Measurements from ENCODE around the gene SMYD3.
"Not testable (repeated sequence)": the region's sequence is repeated elsewhere in the genome, so short reads cannot be mapped to it uniquely, and the experiment has no call there.

The SMYD3 gene

DNA sequence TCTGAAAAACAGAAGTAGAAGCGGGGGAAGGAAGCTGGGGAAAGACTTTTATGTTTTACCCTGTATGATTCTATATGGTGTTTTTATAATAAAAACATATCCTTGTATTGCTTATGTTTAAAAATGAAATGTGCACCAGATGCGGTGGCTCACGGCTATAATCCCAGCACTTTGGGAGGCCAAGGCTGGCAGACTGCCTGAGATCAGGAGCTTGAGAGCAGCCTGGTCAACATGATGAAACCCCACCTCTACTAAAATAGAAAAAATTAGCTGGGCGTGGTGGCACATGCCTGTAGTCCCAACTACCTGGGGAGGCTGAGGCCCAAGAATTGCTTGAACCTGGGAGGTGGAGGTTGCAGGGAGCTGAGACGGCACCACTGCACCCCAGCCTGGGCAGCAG lies 155.4 kb downstream of the SMYD3 start:
- no peak for DNase-seq (ENCODE audit: low spot score)

DNA sequence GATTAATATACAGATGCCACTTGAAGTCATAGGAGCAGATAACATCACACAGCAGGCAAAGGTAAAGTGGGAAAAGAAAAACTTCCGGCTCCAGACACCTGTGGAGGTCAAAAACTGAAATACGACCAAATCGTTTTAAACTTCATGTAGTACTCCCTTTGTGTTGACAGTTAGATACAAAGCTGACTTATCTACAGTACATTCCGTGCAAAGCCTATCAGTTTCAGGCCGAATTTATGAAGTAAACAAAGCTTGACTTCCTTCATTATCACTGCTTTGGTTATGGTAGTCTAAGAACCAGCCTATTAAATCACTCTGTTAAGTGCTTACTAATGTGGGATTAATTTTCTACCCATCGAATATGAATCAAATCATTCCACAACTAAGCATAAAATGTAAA lies 156.3 kb downstream of the SMYD3 start:
- no peak for DNase-seq (ENCODE audit: low spot score)

DNA sequence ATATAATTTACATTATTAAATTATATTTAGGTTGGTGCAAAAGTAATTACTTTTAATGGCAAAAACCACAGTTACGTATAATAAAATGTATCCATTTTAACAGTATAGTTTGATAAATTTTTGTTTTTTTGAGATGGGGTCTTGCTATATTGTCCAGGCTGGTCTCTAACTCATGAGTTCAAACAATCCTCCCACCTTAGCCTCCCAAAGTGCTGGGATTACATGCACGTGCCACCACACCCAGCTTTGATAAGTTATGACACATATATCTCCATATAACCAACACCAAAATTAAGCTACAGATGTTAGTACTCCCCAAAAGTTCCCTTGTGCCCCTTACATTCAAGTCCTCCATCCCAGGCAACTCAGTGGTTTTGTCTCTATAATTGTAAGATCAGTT lies 163.1 kb downstream of the SMYD3 start:
- DNase-seq (ENCODE audit: low spot score): no peak

DNA sequence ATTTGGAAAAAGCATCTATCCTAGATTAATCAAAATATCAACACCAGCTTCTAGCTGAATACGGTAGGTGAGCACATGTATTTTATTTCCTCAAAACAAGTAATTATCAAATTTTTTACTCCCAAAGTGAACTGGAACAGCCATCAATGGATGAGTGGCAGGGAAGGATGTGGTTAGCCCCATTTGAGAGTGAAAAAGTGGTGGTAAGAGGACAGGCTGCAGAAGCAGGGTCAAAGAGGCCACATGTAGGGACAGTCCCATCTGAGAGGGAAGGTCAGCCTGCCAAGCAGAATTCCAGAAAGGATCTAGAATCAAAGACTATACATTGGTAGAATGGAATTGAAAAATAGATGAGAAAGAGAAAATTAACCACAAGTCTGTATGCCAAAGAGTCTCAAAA lies 163.8 kb downstream of the SMYD3 start:
- DNase-seq (ENCODE audit: low spot score): no peak

DNA sequence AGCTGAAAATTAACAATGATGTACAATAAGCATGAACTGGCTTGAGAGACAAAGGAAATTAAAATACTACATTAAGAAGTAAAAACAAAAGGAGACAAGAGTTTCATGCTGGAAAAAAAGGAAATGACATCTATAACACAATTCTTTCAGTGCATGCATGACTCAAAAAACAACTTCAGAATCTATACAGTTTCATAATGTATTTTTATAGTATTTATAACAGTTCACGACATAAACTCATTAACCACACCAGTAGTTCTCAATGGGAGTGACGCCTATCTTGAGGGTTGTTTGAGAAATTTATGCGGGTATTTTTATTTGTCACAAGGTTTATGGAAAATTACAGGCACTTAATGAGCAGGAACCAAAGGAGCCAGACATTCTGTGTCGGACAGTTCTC lies 168.5 kb downstream of the SMYD3 start:
- no peak for DNase-seq (ENCODE audit: low spot score)

DNA sequence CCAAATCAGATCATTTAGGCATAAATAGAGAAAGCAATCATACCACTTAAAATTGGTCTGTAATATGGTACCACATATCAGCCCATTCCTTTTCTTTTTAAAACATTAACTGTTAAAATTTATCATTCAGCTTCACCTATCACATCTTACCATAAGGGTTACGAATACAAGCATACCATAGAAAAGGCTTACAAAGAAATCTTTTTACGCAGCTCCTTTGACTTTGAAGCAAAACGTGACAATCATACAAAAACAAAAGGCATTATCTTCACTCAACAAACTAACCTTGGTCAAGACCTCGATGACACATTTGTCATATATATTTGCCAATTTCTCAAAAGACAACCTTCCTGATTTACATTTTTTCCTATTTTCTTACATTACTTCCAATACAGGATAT lies 169.0 kb downstream of the SMYD3 start:
- no peak for DNase-seq (ENCODE audit: low spot score)

DNA sequence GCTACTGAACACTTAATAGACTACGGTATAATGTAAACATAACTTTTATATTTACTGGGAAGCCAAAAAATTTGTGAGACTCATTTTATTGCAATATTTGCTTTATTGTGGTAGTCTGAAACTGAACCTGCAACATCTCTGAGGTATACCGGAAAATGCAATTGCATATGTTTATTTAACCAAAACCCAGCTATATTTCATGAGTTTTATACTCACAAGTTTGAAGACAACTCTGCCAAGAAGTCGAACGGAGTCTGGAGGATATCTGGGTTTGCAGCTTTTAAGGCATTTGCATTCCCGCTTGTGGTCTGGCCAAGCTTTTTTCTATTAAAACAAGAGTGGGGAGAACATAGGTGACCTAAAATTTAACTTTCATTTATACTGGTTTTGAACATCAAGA lies 171.9 kb downstream of the SMYD3 start:
- no peak for DNase-seq (ENCODE audit: low spot score)

DNA sequence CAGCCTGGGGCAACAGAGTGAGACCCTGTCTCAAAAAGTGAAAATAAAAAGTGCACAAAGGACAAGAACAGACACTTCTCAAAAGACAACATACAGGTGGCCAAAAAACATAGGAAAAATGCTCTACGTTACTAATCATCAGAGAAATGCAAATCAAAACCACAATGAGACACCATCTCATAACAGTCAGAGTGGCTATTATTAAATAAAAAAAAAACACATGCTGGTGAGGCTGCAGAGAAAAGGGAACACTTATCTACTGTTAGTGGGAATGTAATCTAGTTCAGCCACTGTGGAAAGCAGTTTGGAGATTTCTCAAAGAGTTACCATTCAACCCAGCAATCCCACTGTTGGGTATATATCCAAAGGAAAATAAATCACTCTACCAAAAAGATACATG lies 173.2 kb downstream of the SMYD3 start:
- DNase-seq (ENCODE audit: low spot score): no peak

DNA sequence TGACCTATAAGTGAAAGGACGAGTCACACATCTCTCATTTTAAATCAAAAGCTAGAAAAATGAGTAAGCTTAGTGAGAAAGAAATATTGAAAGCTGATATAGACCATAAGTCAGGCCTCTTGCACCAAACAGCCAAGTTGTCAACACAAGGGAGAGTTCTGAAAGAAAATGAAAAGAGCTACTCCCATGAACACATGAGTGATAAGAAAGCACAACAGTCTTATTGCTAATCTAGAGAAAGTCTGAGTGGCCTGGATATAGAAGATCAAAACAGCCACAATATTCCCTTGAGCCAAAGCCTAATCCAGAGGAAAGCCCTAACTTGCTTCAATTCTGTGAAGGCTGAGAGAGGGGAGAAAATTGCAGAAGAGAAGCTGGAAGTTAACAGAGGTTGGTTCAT lies 175.0 kb downstream of the SMYD3 start:
- DNase-seq (ENCODE audit: low spot score): no peak

DNA sequence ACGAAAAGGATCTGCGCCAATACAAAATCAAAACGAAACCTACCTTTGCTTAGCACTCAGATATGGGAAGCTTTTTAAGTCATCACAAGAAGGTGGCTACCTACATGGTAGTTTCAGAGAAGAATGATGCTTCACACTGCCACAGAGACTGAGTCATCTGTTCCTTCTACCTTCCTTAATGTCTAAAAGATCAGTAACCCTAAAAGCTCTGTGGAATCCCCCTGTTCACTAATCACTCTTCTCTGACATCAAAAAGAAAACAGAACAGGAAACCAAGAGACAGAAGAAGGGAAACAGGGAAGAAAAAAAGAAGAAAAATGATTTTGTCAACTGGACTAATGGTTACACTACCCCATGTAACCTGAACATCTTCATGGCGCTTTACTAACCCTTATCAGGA lies 177.2 kb downstream of the SMYD3 start:
- no peak for DNase-seq (ENCODE audit: low spot score)

DNA sequence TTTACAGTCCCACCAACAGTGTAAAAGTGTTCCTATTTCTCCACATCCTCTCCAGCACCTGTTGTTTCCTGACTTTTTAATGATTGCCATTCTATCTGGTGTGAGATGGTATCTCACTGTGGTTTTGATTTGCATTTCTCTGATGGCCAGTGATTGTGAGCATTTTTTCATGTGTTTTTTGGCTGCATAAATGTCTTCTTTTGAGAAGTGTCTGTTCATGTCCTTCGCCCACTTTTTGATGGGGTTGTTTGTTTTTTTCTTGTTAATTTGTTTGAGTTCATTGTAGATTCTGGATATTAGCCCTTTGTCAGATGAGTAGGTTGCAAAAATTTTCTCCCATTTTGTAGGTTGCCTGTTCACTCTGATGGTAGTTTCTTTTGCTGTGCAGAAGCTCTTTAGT lies 177.8 kb downstream of the SMYD3 start:
- DNase-seq (ENCODE audit: low spot score): not testable (repeated sequence)

DNA sequence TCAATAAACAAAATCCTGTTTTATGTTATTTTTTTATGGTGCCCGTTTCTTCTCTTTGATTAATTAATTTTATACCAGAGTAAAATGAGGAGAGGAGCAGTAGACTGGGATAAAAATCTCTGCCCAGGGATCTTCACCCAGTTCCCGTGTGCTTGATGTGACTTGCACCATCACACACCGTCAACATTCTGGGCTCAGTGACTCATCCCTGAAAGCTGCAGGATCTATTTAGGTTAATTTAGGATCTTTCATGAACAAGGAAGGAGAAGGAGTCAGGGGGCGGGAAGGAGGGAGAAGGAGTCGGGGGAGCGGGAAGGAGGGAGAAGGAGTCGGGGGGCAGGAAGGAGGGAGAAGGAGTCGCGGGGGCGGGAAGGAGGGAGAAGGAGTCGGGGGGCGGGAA lies 182.4 kb downstream of the SMYD3 start:
- DNase-seq (ENCODE audit: low spot score): no peak

DNA sequence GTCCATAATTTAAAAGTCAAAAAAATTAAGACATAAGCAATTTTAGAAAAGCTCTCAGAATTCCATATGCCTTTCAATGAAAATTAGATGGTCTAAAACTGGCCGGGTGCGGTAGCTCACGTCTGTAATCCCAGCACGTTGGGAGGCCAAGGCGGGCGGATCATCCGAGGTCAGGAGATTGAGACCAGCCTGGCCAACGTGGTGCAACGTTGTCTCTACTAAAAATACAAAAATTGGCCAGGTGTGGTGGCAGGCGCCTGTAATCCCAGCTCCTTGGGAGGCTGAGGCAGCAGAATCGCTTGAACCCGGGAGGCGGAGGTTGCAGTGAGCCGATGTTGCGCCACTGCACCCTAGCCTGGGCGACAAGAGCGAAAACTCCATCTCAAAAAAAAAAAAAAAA lies 183.0 kb downstream of the SMYD3 start:
- not testable (repeated sequence) for DNase-seq (ENCODE audit: low spot score)

DNA sequence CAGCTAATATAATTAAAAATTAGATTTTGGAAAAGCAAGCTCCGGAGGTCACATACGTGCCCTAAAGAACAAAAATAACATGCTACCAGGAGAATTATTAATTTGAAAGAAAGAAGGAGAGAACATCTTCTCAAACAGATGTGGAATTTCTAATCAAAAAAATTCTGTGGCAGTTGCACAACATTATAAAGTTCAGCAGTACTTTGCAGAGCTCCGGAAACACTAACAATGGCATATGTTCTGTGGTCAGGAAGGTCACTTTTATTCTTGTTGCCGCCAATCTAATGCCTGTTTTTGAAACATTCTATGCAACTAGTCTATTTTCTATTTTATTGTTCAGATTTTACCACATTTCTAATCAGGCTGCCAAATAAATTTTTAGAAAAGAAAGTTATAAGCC lies 186.8 kb downstream of the SMYD3 start:
- no peak for DNase-seq (ENCODE audit: low spot score)

DNA sequence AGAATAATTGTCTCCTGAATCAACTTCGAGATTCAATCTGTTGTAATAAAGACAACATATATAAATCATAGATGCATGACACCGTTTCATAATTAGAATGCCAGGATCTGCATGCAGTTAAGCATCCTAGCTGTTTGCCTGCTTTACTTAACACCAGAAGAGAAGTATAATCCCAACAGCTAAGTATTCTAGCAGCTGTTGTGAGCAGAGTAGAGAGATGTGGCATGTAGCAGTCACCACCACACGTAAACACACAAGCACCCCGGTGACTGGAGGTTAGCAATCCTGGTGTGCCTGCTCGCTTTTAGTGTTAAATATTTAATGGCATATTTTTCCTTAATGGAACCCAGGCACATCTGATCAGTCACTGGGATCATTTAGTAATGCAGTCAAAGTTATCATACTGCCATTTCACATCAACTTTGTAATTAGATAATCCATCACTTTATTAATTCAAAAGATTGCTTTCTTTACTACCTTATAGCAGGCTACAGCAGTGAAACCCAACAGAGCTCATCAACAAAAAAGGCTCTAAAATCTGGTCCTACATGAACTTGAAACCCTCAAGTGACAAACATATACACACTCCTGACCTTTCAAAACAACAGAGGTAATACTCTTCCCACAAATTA lies 187.9 kb downstream of the SMYD3 start:
- DNase-seq (ENCODE audit: low spot score): no peak

DNA sequence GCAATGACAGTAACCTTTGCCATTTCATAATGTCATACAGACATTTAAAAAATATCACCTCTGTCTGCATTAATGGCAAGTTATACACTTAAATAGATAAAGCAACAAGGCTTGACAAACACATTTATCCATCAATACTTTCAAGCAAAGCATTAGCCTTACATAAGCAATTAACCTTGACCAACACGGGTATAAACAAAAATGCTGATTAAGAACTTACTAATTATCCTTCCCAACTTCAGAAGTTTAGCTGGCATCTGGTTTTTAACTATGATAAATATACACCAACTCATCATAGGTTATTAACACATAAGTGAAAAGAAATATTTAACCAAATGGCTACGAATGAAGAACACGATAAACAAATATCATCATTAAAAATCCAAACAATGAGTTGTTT lies 188.5 kb downstream of the SMYD3 start:
- no peak for DNase-seq (ENCODE audit: low spot score)

DNA sequence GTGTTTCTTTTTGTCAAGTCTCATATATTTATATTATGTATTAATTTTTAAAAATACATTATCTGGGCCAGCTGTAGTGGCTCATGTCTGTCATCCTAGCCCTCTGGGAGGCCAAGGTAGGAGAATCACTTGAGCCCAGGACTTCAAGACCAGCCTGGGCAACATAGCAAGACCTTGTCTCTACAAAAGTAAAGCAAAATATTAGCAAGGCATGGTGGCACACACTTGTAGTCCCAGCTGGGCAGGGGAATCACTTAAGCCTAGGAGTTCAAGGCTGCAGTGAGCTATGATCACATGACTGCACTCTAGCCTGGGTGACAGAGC lies 189.1 kb downstream of the SMYD3 start:
- no peak for DNase-seq (ENCODE audit: low spot score)

DNA sequence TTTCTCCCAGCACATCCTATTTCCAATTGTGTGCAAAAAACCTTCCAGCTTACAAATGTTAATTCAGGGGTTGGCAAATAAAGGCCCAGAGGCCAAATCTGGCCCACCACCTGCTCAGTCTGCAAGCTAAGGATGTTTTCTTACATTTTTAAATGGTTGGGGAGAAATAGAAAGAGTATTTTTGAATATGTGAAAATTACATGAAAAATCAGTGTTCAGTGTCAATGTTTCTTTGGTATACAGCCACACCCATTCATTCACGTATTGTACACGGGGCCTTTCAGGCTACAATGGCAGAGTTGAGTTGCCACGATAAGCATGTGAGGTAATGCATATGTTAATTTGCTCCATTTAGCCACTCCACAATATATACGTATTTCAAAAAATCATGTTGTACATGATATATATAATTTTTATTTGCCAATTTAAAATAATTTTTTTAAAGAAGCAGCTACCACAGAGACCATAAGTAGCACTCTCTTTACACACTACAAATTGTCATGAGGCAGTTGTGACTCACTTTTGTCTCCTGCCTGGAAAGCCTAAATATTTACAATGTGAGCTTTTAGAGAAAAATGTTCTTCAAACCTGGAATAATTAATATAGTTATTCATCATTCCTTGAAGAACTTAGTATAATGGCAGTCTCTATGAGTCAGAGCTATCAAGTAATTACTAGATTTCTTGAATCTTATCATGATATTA lies 189.6 kb downstream of the SMYD3 start:
- peak; percentile 3 for DNase-seq (ENCODE audit: low spot score)

DNA sequence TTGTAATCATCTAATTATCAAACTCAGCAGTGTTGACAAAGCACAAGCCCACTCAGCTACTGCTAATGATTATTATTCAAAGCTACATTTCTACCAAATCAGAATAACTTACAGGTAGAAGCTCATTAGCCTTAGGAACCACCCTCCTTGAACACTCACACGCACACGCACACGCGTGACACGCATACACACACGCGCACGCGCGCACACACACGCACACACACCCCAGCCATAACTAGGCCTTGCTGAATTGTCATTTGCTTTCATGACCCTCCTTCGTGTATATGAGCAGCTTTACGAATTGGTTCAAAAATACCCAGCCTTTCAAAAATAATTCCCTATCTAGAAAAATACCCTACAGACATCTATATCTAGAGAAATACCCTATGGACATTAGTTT lies 195.6 kb downstream of the SMYD3 start:
- DNase-seq (ENCODE audit: low spot score): no peak

DNA sequence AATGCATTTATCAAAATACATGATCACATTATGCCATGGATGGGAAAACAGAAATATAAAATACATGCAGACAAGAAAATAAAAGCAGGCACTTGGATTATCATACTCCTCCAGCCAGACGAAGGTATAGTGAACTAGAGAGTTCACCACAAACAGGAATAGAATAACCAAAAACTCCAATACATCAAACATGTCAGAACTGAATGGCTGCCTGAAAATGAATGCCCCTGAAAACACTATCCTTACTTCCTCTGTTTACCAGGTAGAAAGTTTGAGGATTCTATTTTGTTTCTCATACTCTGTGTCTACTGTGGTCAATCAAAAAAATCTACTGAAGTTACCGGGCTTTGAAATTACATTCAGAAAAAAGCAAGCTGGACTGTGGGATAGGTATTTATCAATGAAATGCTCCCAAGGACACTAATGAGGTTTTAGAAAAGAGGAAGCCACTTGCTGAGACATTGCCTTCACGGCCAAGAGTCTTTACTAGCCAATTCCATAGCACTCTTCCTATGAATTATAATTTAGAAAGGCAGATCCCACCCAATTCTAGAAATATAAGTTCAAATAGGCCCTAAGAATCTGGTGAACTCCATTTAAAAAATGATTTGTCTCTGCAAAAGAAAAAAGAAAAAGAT lies 197.7 kb downstream of the SMYD3 start:
- no peak for DNase-seq (ENCODE audit: low spot score)

DNA sequence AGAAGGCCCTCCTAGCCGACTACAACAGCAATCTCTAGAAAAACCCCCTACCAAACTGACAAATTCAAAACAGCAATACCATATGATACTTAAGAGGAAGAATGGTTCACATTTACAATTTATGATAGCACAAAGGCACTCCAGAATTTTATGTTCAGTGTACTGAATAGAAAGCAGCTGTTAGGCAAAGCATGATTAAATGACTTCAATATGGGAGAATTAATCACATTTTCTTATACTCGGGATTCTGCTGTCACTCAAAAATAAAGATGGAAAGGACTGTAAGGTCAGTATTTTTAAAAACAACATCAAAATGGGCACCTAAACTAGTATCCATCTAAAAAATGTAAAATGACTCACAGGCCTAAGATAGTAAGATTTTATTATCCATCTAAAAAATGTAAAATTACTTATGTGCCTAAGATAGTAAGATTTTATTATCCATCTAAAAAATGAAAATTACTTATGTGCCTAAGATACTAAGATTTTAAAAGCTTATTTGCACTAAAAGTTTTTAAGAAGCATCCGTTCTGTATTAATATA lies 198.5 kb downstream of the SMYD3 start:
- DNase-seq (ENCODE audit: low spot score): no peak

DNA sequence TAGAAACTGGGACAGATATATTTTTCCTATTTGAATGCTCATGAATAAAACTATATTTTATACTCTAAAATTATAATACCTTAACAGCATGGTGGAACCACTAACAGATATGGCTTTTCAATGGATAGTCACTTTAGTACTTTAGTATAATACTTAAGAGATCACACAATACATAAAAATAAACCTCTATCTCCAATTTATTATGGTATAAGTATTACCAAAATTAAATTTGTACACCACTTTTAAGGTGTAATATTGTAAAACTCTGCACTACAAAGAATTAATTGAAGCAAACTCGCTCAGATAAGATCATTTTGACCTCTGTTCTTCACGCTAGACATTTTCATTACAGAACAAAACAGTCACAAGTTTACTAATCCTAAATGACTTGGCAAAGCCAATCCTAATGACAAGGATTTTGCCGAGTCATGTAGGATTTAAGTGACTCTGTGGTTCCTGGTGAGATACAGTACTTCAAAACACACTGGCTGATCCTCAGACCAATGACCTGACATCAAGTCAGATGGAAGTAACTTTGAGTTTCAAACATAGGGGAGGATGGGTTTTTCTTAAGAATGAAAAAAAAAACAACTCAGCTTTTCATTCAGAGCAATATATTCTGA lies 200.6 kb downstream of the SMYD3 start:
- no peak for DNase-seq (ENCODE audit: low spot score)
